Testis (tissue), 2 donors: ENCODE data around the gene CD300E.

Experiments
- POLR2A ChIP-seq: fragments of 450-650 bp; IDR thresholded peaks from one replicate; pipeline ENCODE4 v1.6.1; 2017; ENCODE audit warnings: antibody characterized with exemption, mild to moderate bottlenecking, moderate library complexity
- TF ChIP-seq, protein P1 (sequence below), 3 experiments: fragments of 450-650 bp in 2 of 3; fragments of 200-600 bp in 1 of 3; sonication (generic) in 1 of 3; IDR thresholded peaks; one replicate each; pipeline ENCODE4 v1.5.1; 2016 to 2019; ENCODE audit warnings: antibody characterized with exemption in 3 of 3, mild to moderate bottlenecking in 2 of 3, moderate library complexity in 1 of 3

DNA sequence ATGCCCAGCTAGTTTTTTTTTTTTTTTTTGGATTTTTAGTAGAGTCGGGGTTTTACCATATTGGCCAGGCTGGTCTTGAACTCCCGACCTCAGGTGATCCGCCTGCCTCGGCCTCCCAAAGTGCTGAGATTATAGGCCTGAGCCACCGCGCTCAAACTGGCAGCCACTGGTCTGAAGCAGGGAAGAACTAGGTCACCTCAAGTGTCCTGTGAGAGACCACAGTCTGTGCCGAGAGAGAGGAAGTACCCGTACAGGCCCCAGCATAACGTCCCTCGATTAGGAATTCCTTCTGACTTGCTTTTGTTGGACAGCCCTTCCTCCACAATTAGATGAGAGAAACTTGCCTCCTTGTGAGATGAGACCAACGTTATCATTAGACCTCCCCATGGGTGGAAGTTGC lies 13.7 kb upstream of the CD300E start:
- TF ChIP-seq, protein P1, sequence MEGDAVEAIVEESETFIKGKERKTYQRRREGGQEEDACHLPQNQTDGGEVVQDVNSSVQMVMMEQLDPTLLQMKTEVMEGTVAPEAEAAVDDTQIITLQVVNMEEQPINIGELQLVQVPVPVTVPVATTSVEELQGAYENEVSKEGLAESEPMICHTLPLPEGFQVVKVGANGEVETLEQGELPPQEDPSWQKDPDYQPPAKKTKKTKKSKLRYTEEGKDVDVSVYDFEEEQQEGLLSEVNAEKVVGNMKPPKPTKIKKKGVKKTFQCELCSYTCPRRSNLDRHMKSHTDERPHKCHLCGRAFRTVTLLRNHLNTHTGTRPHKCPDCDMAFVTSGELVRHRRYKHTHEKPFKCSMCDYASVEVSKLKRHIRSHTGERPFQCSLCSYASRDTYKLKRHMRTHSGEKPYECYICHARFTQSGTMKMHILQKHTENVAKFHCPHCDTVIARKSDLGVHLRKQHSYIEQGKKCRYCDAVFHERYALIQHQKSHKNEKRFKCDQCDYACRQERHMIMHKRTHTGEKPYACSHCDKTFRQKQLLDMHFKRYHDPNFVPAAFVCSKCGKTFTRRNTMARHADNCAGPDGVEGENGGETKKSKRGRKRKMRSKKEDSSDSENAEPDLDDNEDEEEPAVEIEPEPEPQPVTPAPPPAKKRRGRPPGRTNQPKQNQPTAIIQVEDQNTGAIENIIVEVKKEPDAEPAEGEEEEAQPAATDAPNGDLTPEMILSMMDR (IDR thresholded peaks at IDR 0.05): no peak
- TF ChIP-seq POLR2A: no peak
